Measurements from ENCODE around the gene FLAD1.
A peak's percentile ranks its signal among the peaks of the same experiment; 100 is the strongest.
"Not testable (repeated sequence)": the region's sequence is repeated elsewhere in the genome, so short reads cannot be mapped to it uniquely, and the experiment has no call there.

The FLAD1 gene

GRCh38 chr1:154969860-154970452, 13.2 kb upstream of the FLAD1 start:
- DNase-seq (ENCODE audit: low spot score): no peak

GRCh38 chr1:154970631-154971340, 12.4 kb upstream of the FLAD1 start, which contains the start of gene SHC1:
TSS of gene SHC1 (minus strand) at chr1:154970747. CDS start at chr1:154970526, 221 bp downstream.
- peak; percentile 90 for DNase-seq (ENCODE audit: low spot score)

GRCh38 chr1:154971341-154971998, 11.7 kb upstream of the FLAD1 start:
- no peak for DNase-seq (ENCODE audit: low spot score)

GRCh38 chr1:154972213-154972516, 11.0 kb upstream of the FLAD1 start:
- DNase-seq (ENCODE audit: low spot score): no peak

GRCh38 chr1:154972517-154973343, 10.4 kb upstream of the FLAD1 start:
- no peak for DNase-seq (ENCODE audit: low spot score)

- peak; percentile 91 for DNase-seq (ENCODE audit: low spot score)
These were observed 9.6 kb upstream of the FLAD1 start for GRCh38 chr1:154973344-154974101.

- DNase-seq (ENCODE audit: low spot score): peak; percentile 100
These were observed 8.9 kb upstream of the FLAD1 start, which contains the start of gene CKS1B for GRCh38 chr1:154974102-154974807. TSS of gene CKS1B (plus strand) at chr1:154974681. CDS start at chr1:154974746, 65 bp downstream.

GRCh38 chr1:154974808-154975408, 8.2 kb upstream of the FLAD1 start:
- DNase-seq (ENCODE audit: low spot score): peak; percentile 98

- DNase-seq (ENCODE audit: low spot score): peak; percentile 53
These were observed 7.6 kb upstream of the FLAD1 start for GRCh38 chr1:154975409-154976059.

GRCh38 chr1:154977762-154978161, 5.4 kb upstream of the FLAD1 start:
- DNase-seq (ENCODE audit: low spot score): not testable (repeated sequence)

GRCh38 chr1:154978360-154978759, 4.8 kb upstream of the FLAD1 start:
- DNase-seq (ENCODE audit: low spot score): no peak

GRCh38 chr1:154982341-154982740, 803 bp upstream of the FLAD1 start:
- no peak for DNase-seq (ENCODE audit: low spot score)

GRCh38 chr1:154983776-154984466, 777 bp downstream of the FLAD1 start:
- DNase-seq (ENCODE audit: low spot score): no peak

GRCh38 chr1:154986736-154987135, 3.6 kb downstream of the FLAD1 start:
- DNase-seq (ENCODE audit: low spot score): not testable (repeated sequence)

- DNase-seq (ENCODE audit: low spot score): no peak
These were observed 4.2 kb downstream of the FLAD1 start for GRCh38 chr1:154987326-154987725.

- no peak for DNase-seq (ENCODE audit: low spot score)
These were observed 5.2 kb downstream of the FLAD1 start for GRCh38 chr1:154988058-154988954.

- no peak for DNase-seq (ENCODE audit: low spot score)
These were observed 6.2 kb downstream of the FLAD1 start for GRCh38 chr1:154989195-154989860.

GRCh38 chr1:154990276-154990675, 7.1 kb downstream of the FLAD1 start:
- no peak for DNase-seq (ENCODE audit: low spot score)
